ENCODE data around the gene GNMT. TPM values are rescaled to one million over a fixed set of nuclear protein-coding genes. Genes with fewer than 3 reads are reported as not detected.
"Not testable (repeated sequence)": the region's sequence is repeated elsewhere in the genome, so short reads cannot be mapped to it uniquely, and the experiment has no call there.

The GNMT gene
- total RNA-seq, 2 donors from 2014 or later = 0.26 to 1.1 TPM

DNA sequence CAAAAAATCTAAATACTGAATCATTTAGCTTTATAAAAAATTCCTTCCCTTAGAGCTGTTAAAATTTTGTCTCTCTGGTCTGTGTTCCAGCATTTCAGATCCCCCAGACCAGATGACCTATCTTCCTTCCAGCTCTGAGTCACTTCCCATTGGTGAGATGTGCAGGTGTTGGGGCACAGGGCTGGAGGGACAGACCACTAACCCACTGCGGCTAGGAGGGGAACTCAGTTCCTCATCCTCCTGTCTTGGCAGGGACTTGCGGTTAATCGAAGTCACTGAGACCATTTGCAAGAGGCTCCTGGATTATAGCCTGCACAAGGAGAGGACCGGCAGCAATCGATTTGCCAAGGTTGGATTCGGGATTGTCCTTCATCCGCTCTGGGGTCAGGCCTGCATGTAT is 25.2 kb upstream of the GNMT start:
- Mint-ChIP-seq H3K36me3 (peaks cover 11% of the 10 kb centered on the region), H3K4me1 (ENCODE audit: low read depth in 2 of 2) (peaks cover 28 to 45% of the 10 kb centered on the region in 2 donors), H3K27me3 (no peaks in the 10 kb centered on the region), H3K9me3 (no peaks in the 10 kb centered on the region), H3K27ac (no peak overlapping the region), H3K4me3 (no peak overlapping the region)
- no peak for ATAC-seq
- no peak for DNase-seq (ENCODE audit: low spot score)

DNA sequence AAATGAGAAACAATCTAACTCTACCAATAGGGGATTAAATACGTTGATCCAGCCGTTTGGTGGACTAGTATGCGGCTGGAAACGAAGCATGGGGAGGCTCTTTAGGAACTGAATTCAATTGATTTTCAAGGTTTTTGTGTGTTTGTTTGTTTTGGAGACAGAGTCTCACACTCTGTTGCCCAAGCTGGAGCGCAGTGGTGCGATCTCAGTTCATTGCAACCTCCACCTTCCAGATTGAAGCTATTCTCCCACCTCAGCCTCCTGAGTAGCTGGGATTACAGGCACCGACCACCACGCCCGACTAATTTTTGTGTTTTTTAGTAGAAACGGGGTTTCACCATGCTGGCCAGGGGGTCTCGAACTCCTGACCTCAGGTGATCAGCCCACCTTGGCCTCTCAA is 24.2 kb upstream of the GNMT start:
- Mint-ChIP-seq H3K9me3 (no peaks in the 10 kb centered on the region), H3K27me3 (no peaks in the 10 kb centered on the region), H3K27ac (peak overlapping the region in 1 of 2 donors; percentile 31), H3K36me3 (peaks cover 9% of the 10 kb centered on the region), H3K4me1 (ENCODE audit: low read depth in 2 of 2) (peaks cover 18 to 36% of the 10 kb centered on the region in 2 donors), H3K4me3 (no peak overlapping the region)
- DNase-seq (ENCODE audit: low spot score) = no peak
- no peak for ATAC-seq

DNA sequence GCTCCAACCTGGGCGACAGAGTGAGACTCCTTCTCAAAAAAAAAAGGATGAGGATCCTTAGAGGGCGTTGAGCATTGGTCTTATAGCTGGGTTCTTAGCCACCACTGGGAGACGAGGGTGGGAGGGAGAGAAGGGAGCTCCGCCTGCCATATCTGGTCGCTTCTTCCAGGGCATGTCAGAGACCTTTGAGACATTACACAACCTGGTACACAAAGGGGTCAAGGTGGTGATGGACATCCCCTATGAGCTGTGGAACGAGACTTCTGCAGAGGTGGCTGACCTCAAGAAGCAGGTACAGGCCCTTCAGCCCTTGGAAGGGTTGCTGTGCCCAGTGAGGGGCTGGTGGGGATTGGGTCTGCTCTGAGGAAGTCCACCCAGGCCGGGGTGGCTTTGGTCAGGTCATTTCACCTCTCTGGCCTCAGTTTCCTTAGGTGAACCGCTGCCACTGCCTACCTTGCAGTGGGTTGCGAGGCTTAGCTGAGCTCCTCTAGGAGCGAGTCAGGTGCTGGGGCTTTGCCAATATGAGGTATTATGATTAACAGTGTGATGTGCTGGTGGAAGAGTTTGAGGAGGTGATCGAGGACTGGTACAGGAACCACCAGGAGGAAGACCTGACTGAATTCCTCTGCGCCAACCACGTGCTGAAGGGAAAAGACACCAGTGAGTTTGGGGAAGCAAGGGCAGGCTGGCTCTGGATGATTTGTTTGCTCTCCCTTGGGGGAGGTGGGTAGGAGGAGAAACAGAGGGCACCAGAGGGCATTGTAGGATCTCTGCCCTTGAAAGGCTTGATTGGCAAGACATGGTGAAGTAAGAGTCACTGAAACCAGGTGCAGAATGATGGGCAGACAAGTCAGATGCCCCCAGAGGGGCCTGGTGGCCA is 22.8 kb upstream of the GNMT start:
- Mint-ChIP-seq H3K27ac (peak overlapping the region; percentile 44 to 61), H3K36me3 (peaks cover 9% of the 10 kb centered on the region), H3K4me3 (no peak overlapping the region), H3K27me3 (no peaks in the 10 kb centered on the region), H3K4me1 (ENCODE audit: low read depth in 2 of 2) (peaks cover 7 to 25% of the 10 kb centered on the region in 2 donors), H3K9me3 (no peaks in the 10 kb centered on the region)
- DNase-seq (ENCODE audit: low spot score) (no peak), ATAC-seq (peak in 1 of 2 donors; percentile 11)

DNA sequence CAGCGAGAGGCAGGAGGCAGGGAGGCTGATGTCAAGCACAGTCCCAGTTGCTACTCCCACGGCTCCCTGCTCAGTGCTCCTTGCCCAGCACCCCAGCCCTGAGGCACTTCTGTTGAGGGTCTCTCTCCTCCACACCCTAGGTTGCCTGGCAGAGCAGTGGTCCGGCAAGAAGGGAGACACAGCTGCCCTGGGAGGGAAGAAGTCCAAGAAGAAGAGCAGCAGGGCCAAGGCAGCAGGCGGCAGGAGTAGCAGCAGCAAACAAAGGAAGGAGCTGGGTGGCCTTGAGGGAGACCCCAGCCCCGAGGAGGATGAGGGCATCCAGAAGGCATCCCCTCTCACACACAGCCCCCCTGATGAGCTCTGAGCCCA is 22.1 kb upstream of the GNMT start:
- peaks cover 9% of the 10 kb centered on the region for H3K36me3 Mint-ChIP-seq
- H3K4me3 Mint-ChIP-seq = no peak overlapping the region
- H3K4me1 Mint-ChIP-seq (ENCODE audit: low read depth in 2 of 2) = peaks cover under 1 to 18% of the 10 kb centered on the region in 2 donors
- H3K27me3 Mint-ChIP-seq = no peaks in the 10 kb centered on the region
- H3K9me3 Mint-ChIP-seq = no peaks in the 10 kb centered on the region
- ATAC-seq (no peak), DNase-seq (ENCODE audit: low spot score) (no peak)
- peak overlapping the region; percentile 44 to 61 for H3K27ac Mint-ChIP-seq

DNA sequence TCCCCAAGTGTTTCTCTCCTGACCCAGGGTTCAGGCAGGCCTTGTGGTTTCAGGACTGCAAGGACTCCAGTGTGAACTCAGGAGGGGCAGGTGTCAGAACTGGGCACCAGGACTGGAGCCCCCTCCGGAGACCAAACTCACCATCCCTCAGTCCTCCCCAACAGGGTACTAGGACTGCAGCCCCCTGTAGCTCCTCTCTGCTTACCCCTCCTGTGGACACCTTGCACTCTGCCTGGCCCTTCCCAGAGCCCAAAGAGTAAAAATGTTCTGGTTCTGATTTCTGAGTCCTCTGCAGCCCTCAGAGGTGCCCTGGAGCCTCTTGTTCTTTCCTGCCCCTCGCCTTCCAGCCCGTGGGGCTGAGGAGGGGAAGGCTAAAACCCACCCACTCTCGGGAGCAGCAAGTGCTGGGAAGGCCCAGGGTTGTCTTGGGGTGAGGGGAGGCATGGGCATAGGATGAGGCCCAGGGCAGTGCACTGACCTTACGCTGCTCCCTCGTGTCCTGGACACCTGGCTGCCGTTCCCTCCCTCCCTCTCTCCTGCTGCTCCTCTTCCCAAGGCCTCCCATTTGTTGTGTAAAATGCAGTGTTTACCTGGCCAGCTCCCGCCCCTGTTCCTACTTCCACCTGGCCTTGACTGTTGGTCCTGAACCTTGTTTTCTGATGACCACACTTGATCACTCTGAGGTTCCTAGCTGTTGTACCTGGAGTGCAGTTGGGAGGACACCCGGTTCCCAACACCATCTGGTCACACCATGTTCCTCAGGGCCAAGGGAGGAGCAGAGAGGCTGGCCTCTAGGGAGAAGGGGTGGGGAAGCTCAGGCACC is 21.4 kb upstream of the GNMT start:
- H3K4me1 Mint-ChIP-seq (ENCODE audit: low read depth in 2 of 2) = peaks cover 0 to 14% of the 10 kb centered on the region in 2 donors
- H3K36me3 Mint-ChIP-seq = peaks cover 9% of the 10 kb centered on the region
- no peak for ATAC-seq
- DNase-seq (ENCODE audit: low spot score) = no peak
- no peaks in the 10 kb centered on the region for H3K27me3 Mint-ChIP-seq
- no peak overlapping the region for H3K4me3 Mint-ChIP-seq
- no peaks in the 10 kb centered on the region for H3K9me3 Mint-ChIP-seq
- H3K27ac Mint-ChIP-seq = no peak overlapping the region

DNA sequence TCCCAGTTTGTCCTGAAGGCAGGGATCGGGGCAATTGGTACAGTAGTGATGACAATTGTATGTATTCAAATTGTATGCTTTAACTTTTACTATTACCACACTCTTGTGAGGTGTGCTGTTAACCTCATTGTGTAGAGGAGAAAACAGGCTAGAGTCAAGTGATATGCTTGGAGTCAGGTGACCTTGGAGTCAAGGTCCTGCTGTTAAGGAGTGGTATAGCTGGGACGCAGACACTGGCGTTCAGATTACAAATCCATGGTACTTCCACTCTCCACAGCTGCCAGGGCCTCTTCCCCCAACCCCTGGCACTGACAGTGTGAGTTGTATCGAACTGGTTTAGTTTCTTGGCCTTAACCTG is 20.8 kb upstream of the GNMT start:
- Mint-ChIP-seq H3K27ac (no peak overlapping the region), H3K9me3 (no peaks in the 10 kb centered on the region), H3K27me3 (no peaks in the 10 kb centered on the region), H3K4me1 (ENCODE audit: low read depth in 2 of 2) (peaks cover 0 to 14% of the 10 kb centered on the region in 2 donors), H3K4me3 (no peak overlapping the region), H3K36me3 (peaks cover 9% of the 10 kb centered on the region)
- ATAC-seq (no peak), DNase-seq (ENCODE audit: low spot score) (no peak)

DNA sequence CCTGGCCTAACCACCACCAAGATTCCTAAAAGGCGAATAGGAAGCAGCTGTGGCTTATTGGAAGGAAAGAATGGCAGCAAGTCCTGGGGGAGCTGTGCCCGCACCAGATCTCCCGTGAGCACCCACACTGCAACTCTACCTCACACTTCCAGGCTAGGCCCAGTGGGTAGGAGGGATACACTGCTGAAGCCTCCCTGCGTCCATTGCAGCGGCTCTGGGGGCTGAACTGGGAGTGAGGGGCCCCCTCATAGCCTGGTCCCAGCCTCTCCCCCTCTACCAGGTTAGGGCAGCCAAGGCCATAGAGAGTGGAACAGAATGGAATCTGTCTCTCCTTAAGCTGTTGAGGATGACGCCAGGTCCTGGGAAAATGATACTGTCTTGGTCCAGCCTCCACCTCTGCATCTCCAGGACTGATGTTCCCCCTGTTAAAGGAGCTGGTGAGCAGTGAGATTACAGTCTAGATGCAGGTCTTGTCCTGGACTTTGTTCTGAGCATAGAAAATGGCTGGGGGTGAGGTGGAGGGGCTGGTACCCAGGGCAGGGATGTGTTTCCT is 20.0 kb upstream of the GNMT start:
- ATAC-seq = no peak
- no peaks in the 10 kb centered on the region for H3K9me3 Mint-ChIP-seq
- H3K36me3 Mint-ChIP-seq = peaks cover 9% of the 10 kb centered on the region
- no peaks in the 10 kb centered on the region for H3K27me3 Mint-ChIP-seq
- H3K4me1 Mint-ChIP-seq (ENCODE audit: low read depth in 2 of 2) = peaks cover 0 to 14% of the 10 kb centered on the region in 2 donors
- DNase-seq (ENCODE audit: low spot score) = no peak
- no peak overlapping the region for H3K4me3 Mint-ChIP-seq
- peak overlapping the region in 1 of 2 donors; percentile 53 for H3K27ac Mint-ChIP-seq

GRCh38 chr6:42941356-42941755 is 19.2 kb upstream of the GNMT start:
- not testable (repeated sequence) for H3K4me1 Mint-ChIP-seq (ENCODE audit: low read depth in 2 of 2); DNase-seq (ENCODE audit: low spot score); H3K9me3 Mint-ChIP-seq; ATAC-seq; H3K4me3 Mint-ChIP-seq; H3K27me3 Mint-ChIP-seq; H3K36me3 Mint-ChIP-seq
- peak overlapping the region in 1 of 2 donors; percentile 53 for H3K27ac Mint-ChIP-seq

GRCh38 chr6:42942444-42942843 is 18.1 kb upstream of the GNMT start:
- no peak for DNase-seq (ENCODE audit: low spot score)
- H3K36me3 Mint-ChIP-seq = peaks cover 5% of the 10 kb centered on the region
- H3K27ac Mint-ChIP-seq = no peak overlapping the region
- no peaks in the 10 kb centered on the region for H3K27me3 Mint-ChIP-seq
- ATAC-seq = no peak
- no peaks in the 10 kb centered on the region for H3K9me3 Mint-ChIP-seq
- H3K4me3 Mint-ChIP-seq = no peak overlapping the region
- peaks cover 0 to 5% of the 10 kb centered on the region in 2 donors for H3K4me1 Mint-ChIP-seq (ENCODE audit: low read depth in 2 of 2)

- H3K27ac Mint-ChIP-seq = no peak overlapping the region
- no peak for DNase-seq (ENCODE audit: low spot score)
- H3K4me3 Mint-ChIP-seq = no peak overlapping the region
- no peaks in the 10 kb centered on the region for H3K4me1 Mint-ChIP-seq (ENCODE audit: low read depth in 2 of 2)
- no peaks in the 10 kb centered on the region for H3K27me3 Mint-ChIP-seq
- H3K9me3 Mint-ChIP-seq = no peaks in the 10 kb centered on the region
- no peak for ATAC-seq
- H3K36me3 Mint-ChIP-seq = no peaks in the 10 kb centered on the region
Measured at GRCh38 chr6:42947950-42948349, 12.6 kb upstream of the GNMT start.

DNA sequence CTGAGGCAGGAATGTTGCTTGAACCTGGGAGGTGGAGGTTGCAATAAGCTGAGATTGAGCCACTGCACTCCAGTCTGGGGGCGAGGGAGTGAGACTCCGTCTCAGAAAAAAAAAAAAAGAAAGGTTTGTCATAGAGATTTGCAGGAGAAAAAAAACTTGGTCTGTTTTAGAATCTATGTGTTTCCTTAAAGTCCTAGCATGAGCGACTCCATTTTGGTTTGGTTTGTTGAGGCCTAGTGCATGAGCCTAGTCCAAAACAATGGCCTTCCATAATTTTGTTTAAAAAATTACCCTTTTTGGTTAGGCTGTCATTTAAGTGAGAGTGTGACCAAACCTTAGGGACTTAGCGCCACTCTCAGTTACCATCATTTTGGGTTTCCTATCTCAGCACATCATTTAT is 8.2 kb upstream of the GNMT start:
- Mint-ChIP-seq H3K4me1 (ENCODE audit: low read depth in 2 of 2) (no peaks in the 10 kb centered on the region), H3K27me3 (no peaks in the 10 kb centered on the region), H3K9me3 (no peaks in the 10 kb centered on the region), H3K36me3 (no peaks in the 10 kb centered on the region), H3K27ac (no peak overlapping the region), H3K4me3 (no peak overlapping the region)
- ATAC-seq (no peak), DNase-seq (ENCODE audit: low spot score) (no peak)

DNA sequence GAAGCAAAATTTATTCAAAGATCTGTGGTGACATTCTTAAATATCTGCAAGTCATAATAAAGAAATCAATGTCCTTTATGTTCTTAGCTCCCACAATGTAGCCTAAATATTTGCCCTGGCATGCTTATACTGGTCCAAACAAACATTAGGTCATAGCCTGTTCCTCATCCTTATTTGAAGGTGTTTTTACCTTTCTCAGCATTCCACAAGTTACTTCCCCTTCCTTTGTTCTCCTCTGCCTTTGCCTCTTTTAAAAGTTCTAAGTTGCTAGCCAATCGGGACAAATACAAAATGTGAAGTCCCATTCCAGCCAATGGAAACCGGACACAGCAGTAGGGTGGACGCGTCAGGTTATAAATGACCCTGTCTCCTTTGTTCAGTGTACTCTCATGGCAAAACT is 6.1 kb upstream of the GNMT start:
- H3K27me3 Mint-ChIP-seq; H3K9me3 Mint-ChIP-seq; H3K36me3 Mint-ChIP-seq; H3K4me3 Mint-ChIP-seq; H3K27ac Mint-ChIP-seq; DNase-seq (ENCODE audit: low spot score); H3K4me1 Mint-ChIP-seq (ENCODE audit: low read depth in 2 of 2); ATAC-seq: not testable (repeated sequence)

DNA sequence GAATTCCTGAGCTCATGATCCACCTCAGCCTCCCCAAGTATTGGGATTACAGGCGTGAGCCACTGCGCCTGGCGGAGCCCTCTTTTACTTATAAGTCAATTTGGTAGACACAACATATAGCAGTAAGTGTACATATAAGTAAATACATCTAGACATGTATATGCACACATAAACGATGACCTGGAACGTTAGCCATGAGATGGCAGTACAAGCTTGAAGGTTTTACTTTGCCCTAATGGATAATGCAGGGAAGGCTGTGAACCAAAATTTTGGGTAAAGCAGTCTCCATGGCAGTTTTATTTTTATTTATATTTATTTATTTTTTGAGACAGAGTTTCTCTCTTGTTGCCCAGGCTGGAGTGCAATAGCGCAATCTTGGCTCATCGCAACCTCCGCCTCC is 2.4 kb upstream of the GNMT start:
- H3K9me3 Mint-ChIP-seq = no peaks in the 10 kb centered on the region
- DNase-seq (ENCODE audit: low spot score) = no peak
- no peak for ATAC-seq
- peaks cover 9 to 11% of the 10 kb centered on the region in 2 donors for H3K4me1 Mint-ChIP-seq (ENCODE audit: low read depth in 2 of 2)
- H3K4me3 Mint-ChIP-seq = no peak overlapping the region
- H3K27me3 Mint-ChIP-seq = peaks cover 7 to 8% of the 10 kb centered on the region in 2 donors
- no peaks in the 10 kb centered on the region for H3K36me3 Mint-ChIP-seq
- H3K27ac Mint-ChIP-seq = no peak overlapping the region

DNA sequence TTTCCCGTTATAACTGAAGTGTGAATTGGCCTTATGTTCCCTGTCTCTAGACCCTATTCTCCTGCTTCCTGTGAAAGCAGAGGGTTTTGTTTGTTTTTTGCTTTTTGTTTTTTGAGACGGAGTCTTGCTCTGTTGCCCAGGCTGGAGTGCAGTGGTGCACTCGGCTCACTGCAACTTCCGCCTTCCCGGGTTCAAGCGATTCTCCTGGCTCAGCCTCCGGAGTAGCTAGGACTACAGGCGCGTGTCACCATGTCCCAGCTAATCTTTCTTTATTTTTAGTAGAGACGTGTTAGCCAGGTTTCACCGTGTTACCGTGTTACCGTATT is 674 bp upstream of the GNMT start:
- no peak for ATAC-seq
- peaks cover 9 to 11% of the 10 kb centered on the region in 2 donors for H3K4me1 Mint-ChIP-seq (ENCODE audit: low read depth in 2 of 2)

More for the DNA sequence above, 674 bp upstream of the GNMT start:
- H3K4me3 Mint-ChIP-seq = peak overlapping the region; percentile 77
- peaks cover 7 to 8% of the 10 kb centered on the region in 2 donors for H3K27me3 Mint-ChIP-seq
- no peak overlapping the region for H3K27ac Mint-ChIP-seq
- no peaks in the 10 kb centered on the region for H3K9me3 Mint-ChIP-seq
- no peak for DNase-seq (ENCODE audit: low spot score)
- no peaks in the 10 kb centered on the region for H3K36me3 Mint-ChIP-seq
